GM19467 (cell line): ENCODE data around the gene RPS19.

Experiments
- ATAC-seq: cut with Tn5 transposase; IDR thresholded peaks from one replicate; pipeline ENCODE4 v1.9.1; 2021; ENCODE audit warnings: mild to moderate bottlenecking, moderate library complexity; ENCODE audit not compliant: unreplicated experiment

The RPS19 gene

GRCh38 chr19:41897181-41897580, 37.1 kb downstream of the RPS19 start:
- no peak for ATAC-seq

- no peak for ATAC-seq
Observed at GRCh38 chr19:41897820-41898219, 37.8 kb downstream of the RPS19 start.

- ATAC-seq = no peak
Observed at GRCh38 chr19:41898235-41898634, 38.2 kb downstream of the RPS19 start.

- no peak for ATAC-seq
Observed at GRCh38 chr19:41901707-41902360, 41.8 kb downstream of the RPS19 start.

GRCh38 chr19:41902594-41902993, 42.5 kb downstream of the RPS19 start:
- ATAC-seq = no peak

GRCh38 chr19:41903193-41903953, 43.3 kb downstream of the RPS19 start:
- ATAC-seq = no peak

GRCh38 chr19:41904118-41904870, 44.2 kb downstream of the RPS19 start:
- no peak for ATAC-seq

- ATAC-seq = no peak
Observed at GRCh38 chr19:41905273-41906002, 45.4 kb downstream of the RPS19 start.

GRCh38 chr19:41906271-41906670, 46.2 kb downstream of the RPS19 start:
- ATAC-seq = no peak

GRCh38 chr19:41906916-41907680, 47.0 kb downstream of the RPS19 start:
- ATAC-seq = no peak

- ATAC-seq = no peak
Observed at GRCh38 chr19:41907994-41908615, 48.0 kb downstream of the RPS19 start.

- no peak for ATAC-seq
Observed at GRCh38 chr19:41908724-41909464, 48.8 kb downstream of the RPS19 start.

GRCh38 chr19:41909706-41910105, 49.7 kb downstream of the RPS19 start:
- no peak for ATAC-seq

GRCh38 chr19:41910240-41910991, 50.4 kb downstream of the RPS19 start:
- no peak for ATAC-seq

GRCh38 chr19:41910992-41911888, 51.2 kb downstream of the RPS19 start:
- ATAC-seq = no peak

- no peak for ATAC-seq
Observed at GRCh38 chr19:41911889-41912731, 52.1 kb downstream of the RPS19 start.
